ENCODE measurements around the gene MAGEB6. TPM values are rescaled to one million over a fixed set of nuclear protein-coding genes. Genes with fewer than 3 reads are reported as not detected.

The MAGEB6 gene
- total RNA-seq, 1 donor from 2014 or later, result not detected

Other genes with a start within 250 kb of the MAGEB6 start
- not detected in 2 replicates for gene MAGEB18, start 54.1 kb upstream of the MAGEB6 start, total RNA-seq
- not detected in 2 replicates for gene MAGEB6B, start 31.8 kb upstream of the MAGEB6 start, total RNA-seq
- gene MAGEB5, start 23.7 kb downstream of the MAGEB6 start, total RNA-seq, result not detected in 2 replicates

Measured in astrocyte (in vitro differentiated cells and primary cell).